ENCODE results near the gene MAP1LC3B2.

Gene MAP1LC3B2

GRCh38 chr12:116603546-116604177 is 44.5 kb downstream of the MAP1LC3B2 start:
- no peak for DNase-seq (ENCODE audit: low read depth)
- no peak overlapping the region for H3K4me3 ChIP-seq (ENCODE audit: control insufficient read depth, low read depth, low read length)
- TF ChIP-seq, protein P1, sequence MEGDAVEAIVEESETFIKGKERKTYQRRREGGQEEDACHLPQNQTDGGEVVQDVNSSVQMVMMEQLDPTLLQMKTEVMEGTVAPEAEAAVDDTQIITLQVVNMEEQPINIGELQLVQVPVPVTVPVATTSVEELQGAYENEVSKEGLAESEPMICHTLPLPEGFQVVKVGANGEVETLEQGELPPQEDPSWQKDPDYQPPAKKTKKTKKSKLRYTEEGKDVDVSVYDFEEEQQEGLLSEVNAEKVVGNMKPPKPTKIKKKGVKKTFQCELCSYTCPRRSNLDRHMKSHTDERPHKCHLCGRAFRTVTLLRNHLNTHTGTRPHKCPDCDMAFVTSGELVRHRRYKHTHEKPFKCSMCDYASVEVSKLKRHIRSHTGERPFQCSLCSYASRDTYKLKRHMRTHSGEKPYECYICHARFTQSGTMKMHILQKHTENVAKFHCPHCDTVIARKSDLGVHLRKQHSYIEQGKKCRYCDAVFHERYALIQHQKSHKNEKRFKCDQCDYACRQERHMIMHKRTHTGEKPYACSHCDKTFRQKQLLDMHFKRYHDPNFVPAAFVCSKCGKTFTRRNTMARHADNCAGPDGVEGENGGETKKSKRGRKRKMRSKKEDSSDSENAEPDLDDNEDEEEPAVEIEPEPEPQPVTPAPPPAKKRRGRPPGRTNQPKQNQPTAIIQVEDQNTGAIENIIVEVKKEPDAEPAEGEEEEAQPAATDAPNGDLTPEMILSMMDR (conservative IDR thresholded peaks at IDR 0.05; ENCODE audit: control insufficient read depth, insufficient read depth, low read depth, low read length): no peak

DNA sequence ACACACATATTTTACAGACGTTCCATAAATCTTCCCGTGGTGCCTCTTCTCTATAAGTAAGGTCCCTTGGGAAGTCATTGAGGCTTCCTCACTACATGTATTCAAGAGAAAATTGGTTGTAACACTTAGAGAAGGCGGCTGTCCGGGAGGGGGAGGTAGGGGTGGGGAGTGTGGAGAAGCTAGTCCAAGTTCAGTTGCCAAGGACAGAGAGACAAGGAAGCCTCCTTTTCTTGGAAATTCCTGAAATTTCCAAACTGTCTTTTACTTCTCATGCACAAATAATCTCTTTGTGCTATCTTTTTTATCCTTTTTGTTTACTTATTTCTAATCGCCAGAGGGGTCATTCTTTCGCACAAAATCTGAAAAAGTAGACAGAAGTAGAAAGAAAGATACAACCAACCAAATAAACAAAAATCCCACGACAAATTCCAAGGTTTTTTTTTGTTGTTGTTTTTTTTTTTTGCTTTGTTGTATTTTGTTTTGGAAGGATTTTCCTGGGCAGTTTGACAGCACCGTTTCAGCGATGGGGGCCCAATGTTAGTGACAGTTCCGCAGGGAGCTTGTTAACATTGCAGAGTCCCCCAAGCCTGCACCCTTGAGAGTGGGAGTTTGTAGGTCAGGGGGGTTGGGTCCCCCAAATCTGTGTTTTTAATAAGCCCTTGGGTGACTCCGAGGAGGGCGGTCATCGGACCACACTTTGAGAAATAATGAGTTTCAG is 45.2 kb downstream of the MAP1LC3B2 start:
- peak overlapping the region; percentile 40 for H3K4me3 ChIP-seq (ENCODE audit: control insufficient read depth, low read depth, low read length)
- DNase-seq (ENCODE audit: low read depth): peak; percentile 58
- TF ChIP-seq, protein P1 (conservative IDR thresholded peaks at IDR 0.05; ENCODE audit: control insufficient read depth, insufficient read depth, low read depth, low read length): no peak

- H3K4me3 ChIP-seq (ENCODE audit: control insufficient read depth, low read depth, low read length): peak overlapping the region; percentile 40
- TF ChIP-seq, protein P1 (conservative IDR thresholded peaks at IDR 0.05; ENCODE audit: control insufficient read depth, insufficient read depth, low read depth, low read length): no peak
- peak; percentile 55 for DNase-seq (ENCODE audit: low read depth)
These were observed 45.9 kb downstream of the MAP1LC3B2 start for GRCh38 chr12:116604951-116605641.

DNA sequence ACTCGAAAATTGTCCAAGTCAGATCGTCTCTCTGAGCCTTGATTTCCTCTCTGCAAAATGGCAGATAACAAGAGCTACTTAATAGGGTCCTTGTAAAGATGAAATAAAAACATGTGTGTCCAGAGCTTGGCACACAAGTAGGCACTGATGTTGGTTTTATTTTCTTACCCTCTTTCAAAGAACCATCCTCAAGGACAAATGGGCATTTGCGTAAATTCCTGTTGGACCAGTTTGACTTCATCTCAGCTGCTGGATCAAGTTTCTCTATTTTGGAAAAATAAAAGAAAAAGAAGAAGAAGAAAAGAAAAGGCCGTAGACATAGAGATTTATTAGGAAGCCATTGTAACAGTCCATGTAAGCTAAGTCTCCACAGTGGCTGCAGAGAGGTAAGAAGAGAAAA is 47.2 kb downstream of the MAP1LC3B2 start:
- H3K4me3 ChIP-seq (ENCODE audit: control insufficient read depth, low read depth, low read length): no peak overlapping the region
- DNase-seq (ENCODE audit: low read depth): no peak
- TF ChIP-seq, protein P1 (conservative IDR thresholded peaks at IDR 0.05; ENCODE audit: control insufficient read depth, insufficient read depth, low read depth, low read length): no peak

- TF ChIP-seq, protein P1 (conservative IDR thresholded peaks at IDR 0.05; ENCODE audit: control insufficient read depth, insufficient read depth, low read depth, low read length): no peak
- DNase-seq (ENCODE audit: low read depth): no peak
- H3K4me3 ChIP-seq (ENCODE audit: control insufficient read depth, low read depth, low read length): no peak overlapping the region
These were observed 47.9 kb downstream of the MAP1LC3B2 start for GRCh38 chr12:116607039-116607438.

GRCh38 chr12:116609319-116610114 is 50.3 kb downstream of the MAP1LC3B2 start:
- H3K4me3 ChIP-seq (ENCODE audit: control insufficient read depth, low read depth, low read length): no peak overlapping the region
- TF ChIP-seq, protein P1 (conservative IDR thresholded peaks at IDR 0.05; ENCODE audit: control insufficient read depth, insufficient read depth, low read depth, low read length): peak; percentile 52
- DNase-seq (ENCODE audit: low read depth): no peak
